Liver (tissue), 9 donors: ENCODE data around the gene ACTR3C. TPM values are rescaled to one million over a fixed set of nuclear protein-coding genes. Genes with fewer than 3 reads are reported as not detected.
A peak's percentile ranks its signal among the peaks of the same experiment; 100 is the strongest.

ENCODE experiments used
- DNase-seq: peaks from one replicate; pipeline ENCODE4 v3.0.0-alpha.2; 2017; ENCODE audit warnings: low spot score
- H3K27ac ChIP-seq, 2 donors: one replicate each; pipeline ENCODE4 v1.7.0; 2013; ENCODE audit warnings: inconsistent platforms in 2 of 2, low read length in 2 of 2, control low read depth in 1 of 2, low read depth in 1 of 2, mild to moderate bottlenecking in 1 of 2
- H3K27me3 ChIP-seq, 4 donors: one replicate each; pipeline versions ENCODE4 v1.6.1 to v1.7.0; 2013; ENCODE audit warnings: low read length in 3 of 4, inconsistent platforms in 1 of 4, mild to moderate bottlenecking in 1 of 4, moderate library complexity in 1 of 4; ENCODE audit not compliant: control insufficient read depth in 4 of 4, insufficient read depth in 4 of 4
- H3K36me3 ChIP-seq, 4 donors: one replicate each; pipeline versions ENCODE4 v1.6.1 to v1.7.0; 2013; ENCODE audit warnings: low read length in 3 of 4, mild to moderate bottlenecking in 3 of 4, low read depth in 1 of 4, moderate library complexity in 1 of 4; ENCODE audit not compliant: control insufficient read depth in 4 of 4, insufficient read depth in 3 of 4
- H3K4me1 ChIP-seq, 4 donors: one replicate each; pipeline versions ENCODE4 v1.6.1 to v1.7.0; 2013; ENCODE audit warnings: low read length in 3 of 4, mild to moderate bottlenecking in 3 of 4, moderate library complexity in 1 of 4; ENCODE audit not compliant: control insufficient read depth in 4 of 4, insufficient read depth in 4 of 4
- H3K4me3 ChIP-seq, 3 donors: one replicate each; pipeline versions ENCODE4 v1.6.1 to v1.7.0; 2013; ENCODE audit warnings: low read length in 3 of 3, control low read depth in 1 of 3, low read depth in 1 of 3, mild to moderate bottlenecking in 1 of 3
- H3K9ac ChIP-seq, 2 donors: one replicate each; pipeline ENCODE4 v1.7.0; 2013; ENCODE audit warnings: low read length in 2 of 2, mild to moderate bottlenecking in 2 of 2, moderate library complexity in 2 of 2, control low read depth in 1 of 2, low read depth in 1 of 2
- H3K9me3 ChIP-seq, 4 donors: one replicate each; pipeline versions ENCODE4 v1.6.1 to v1.7.0; 2013; ENCODE audit warnings: low read length in 3 of 4; ENCODE audit not compliant: control insufficient read depth in 4 of 4
- EGR1 ChIP-seq, 2 donors: IDR thresholded peaks; 2 replicates each; pipeline ENCODE4 v1.6.1; 2016 to 2018; ENCODE audit warnings: antibody characterized with exemption in 2 of 2, low read depth in 2 of 2
- FOXA1 ChIP-seq: IDR thresholded peaks from 2 replicates; pipeline ENCODE4 v1.6.1; 2016; ENCODE audit warnings: antibody characterized with exemption
- FOXA2 ChIP-seq: IDR thresholded peaks from 2 replicates; pipeline ENCODE4 v1.6.1; 2016; ENCODE audit warnings: antibody characterized with exemption
- GABPA ChIP-seq, 2 donors: IDR thresholded peaks in 1 of 2; conservative IDR thresholded peaks in 1 of 2; 2 replicates each; pipeline ENCODE4 v1.6.1; 2016; ENCODE audit warnings: antibody characterized with exemption in 2 of 2, mild to moderate bottlenecking in 1 of 2, moderate library complexity in 1 of 2
- HNF4A ChIP-seq, 2 donors: conservative IDR thresholded peaks; 2 replicates each; pipeline ENCODE4 v1.6.1; 2016; ENCODE audit warnings: antibody characterized with exemption in 2 of 2, mild to moderate bottlenecking in 2 of 2
- HNF4G ChIP-seq: IDR thresholded peaks from 2 replicates; pipeline ENCODE4 v1.6.1; 2016; ENCODE audit warnings: antibody characterized with exemption
- JUND ChIP-seq, 2 donors: IDR thresholded peaks; 2 replicates each; pipeline ENCODE4 v1.6.1; 2016; ENCODE audit warnings: antibody characterized with exemption in 2 of 2
- NR2F2 ChIP-seq: IDR thresholded peaks from 2 replicates; pipeline ENCODE4 v1.6.1; 2016; ENCODE audit warnings: antibody characterized with exemption
- RAD21 ChIP-seq, 2 donors: IDR thresholded peaks; 2 replicates each; pipeline ENCODE4 v1.6.1; 2016; ENCODE audit warnings: antibody characterized with exemption in 2 of 2, mild to moderate bottlenecking in 2 of 2
- RXRA ChIP-seq, 2 donors: IDR thresholded peaks; 2 replicates each; pipeline ENCODE4 v1.6.1; 2017 to 2018; ENCODE audit warnings: antibody characterized with exemption in 2 of 2, mild to moderate bottlenecking in 1 of 2
- SP1 ChIP-seq: IDR thresholded peaks from 2 replicates; pipeline ENCODE4 v1.6.1; 2018; ENCODE audit warnings: antibody characterized with exemption, mild to moderate bottlenecking
- TAF1 ChIP-seq: conservative IDR thresholded peaks from 2 replicates; pipeline ENCODE4 v1.6.1; 2016; ENCODE audit warnings: antibody characterized with exemption, mild to moderate bottlenecking
- YY1 ChIP-seq: IDR thresholded peaks from 2 replicates; pipeline ENCODE4 v1.6.1; 2016; ENCODE audit warnings: antibody characterized with exemption, mild to moderate bottlenecking
- WGBS: extraction: QIAGEN DNeasy Blood & Tissue Kit; methylation state at CpG from one replicate; pipeline ENCODE4 v1.1.7; 2013; 5-methylcytosine and 5-hydroxymethylcytosine counted together
- polyA plus RNA-seq, 2 donors: library from polyadenylated mRNA; stranded (reverse) in 1 of 2; unstranded in 1 of 2; fragments of 200-250 nt in 1 of 2; fragments of >200 nt in 1 of 2; fragmentation: Nextera tagmentation in 1 of 2; extraction: Ambion mirVana in 1 of 2; gene quantifications; one replicate each; pipeline versions ENCODE4 v1.2.1 to v1.2.3, GENCODE V29; 2013 to 2015
- total RNA-seq, 2 donors: library from RNA; depleted of rRNA; stranded (reverse); fragments of >200 nt; gene quantifications; one replicate each; pipeline ENCODE4 v1.2.3, GENCODE V29; 2014
- TF ChIP-seq, protein P1 (sequence below): IDR thresholded peaks from 2 replicates; pipeline ENCODE4 v1.6.1; 2016; ENCODE audit warnings: antibody characterized with exemption, mild to moderate bottlenecking
- TF ChIP-seq, protein P2 (sequence below): IDR thresholded peaks from 2 replicates; pipeline ENCODE4 v1.6.1; 2016; ENCODE audit warnings: antibody characterized with exemption
- TF ChIP-seq, protein P3 (sequence below): IDR thresholded peaks from 2 replicates; pipeline ENCODE4 v1.6.1; 2016; ENCODE audit warnings: antibody characterized with exemption
- TF ChIP-seq, protein P4 (sequence below): IDR thresholded peaks from 2 replicates; pipeline ENCODE4 v1.6.1; 2016; ENCODE audit warnings: antibody characterized with exemption
- donor health status: healthy.
- donor health status: healthy.
- donor health status: healthy.
- donor health status: healthy.
- donor health status: healthy.

ACTR3C gene
- total and polyA plus RNA-seq, 4 donors = 3.0 to 61.7 (median 28.3) TPM

DNA sequence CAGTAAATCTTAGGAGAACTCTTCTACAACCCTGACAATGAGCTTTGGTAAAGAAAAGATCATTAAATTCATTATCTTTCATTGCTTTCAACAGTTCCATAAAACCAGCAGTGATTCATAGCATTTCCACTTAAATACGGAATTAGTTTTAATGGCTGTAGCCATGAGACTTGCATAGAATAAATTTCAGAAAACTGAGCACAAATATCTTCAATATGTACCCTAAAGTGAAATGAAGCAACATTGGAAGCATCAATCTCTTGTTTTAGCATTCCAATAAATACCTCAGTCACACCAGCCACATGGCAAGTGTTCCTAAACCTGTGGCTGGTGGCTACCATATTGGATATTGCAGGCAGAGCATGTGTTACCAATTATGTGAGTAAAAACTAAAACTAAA lies 21.7 kb upstream of the ACTR3C start:
- Histone ChIP-seq H3K27me3 (no peaks in the 10 kb centered on the region), H3K4me1 (peaks cover 4 to 26% (median 23%) of the 10 kb centered on the region in 4 donors), H3K9ac (no peak overlapping the region), H3K27ac (no peak overlapping the region), H3K36me3 (peaks cover 0 to 2% (median 0%) of the 10 kb centered on the region in 4 donors), H3K4me3 (no peak overlapping the region), H3K9me3 (no peaks in the 10 kb centered on the region)
- WGBS = 97% methylated on average over 1 of the region's 1 CpG
- DNase-seq = no peak
- TF ChIP-seq SP1 = no peak
- no peak for TF ChIP-seq RAD21 (IDR thresholded peaks at IDR 0.05)
- no peak for TF ChIP-seq GABPA (IDR thresholded peaks at IDR 0.05 in 1 of 2, conservative IDR thresholded peaks at IDR 0.05 in 1 of 2)
- no peak for TF ChIP-seq FOXA1
- TF ChIP-seq, protein P1, sequence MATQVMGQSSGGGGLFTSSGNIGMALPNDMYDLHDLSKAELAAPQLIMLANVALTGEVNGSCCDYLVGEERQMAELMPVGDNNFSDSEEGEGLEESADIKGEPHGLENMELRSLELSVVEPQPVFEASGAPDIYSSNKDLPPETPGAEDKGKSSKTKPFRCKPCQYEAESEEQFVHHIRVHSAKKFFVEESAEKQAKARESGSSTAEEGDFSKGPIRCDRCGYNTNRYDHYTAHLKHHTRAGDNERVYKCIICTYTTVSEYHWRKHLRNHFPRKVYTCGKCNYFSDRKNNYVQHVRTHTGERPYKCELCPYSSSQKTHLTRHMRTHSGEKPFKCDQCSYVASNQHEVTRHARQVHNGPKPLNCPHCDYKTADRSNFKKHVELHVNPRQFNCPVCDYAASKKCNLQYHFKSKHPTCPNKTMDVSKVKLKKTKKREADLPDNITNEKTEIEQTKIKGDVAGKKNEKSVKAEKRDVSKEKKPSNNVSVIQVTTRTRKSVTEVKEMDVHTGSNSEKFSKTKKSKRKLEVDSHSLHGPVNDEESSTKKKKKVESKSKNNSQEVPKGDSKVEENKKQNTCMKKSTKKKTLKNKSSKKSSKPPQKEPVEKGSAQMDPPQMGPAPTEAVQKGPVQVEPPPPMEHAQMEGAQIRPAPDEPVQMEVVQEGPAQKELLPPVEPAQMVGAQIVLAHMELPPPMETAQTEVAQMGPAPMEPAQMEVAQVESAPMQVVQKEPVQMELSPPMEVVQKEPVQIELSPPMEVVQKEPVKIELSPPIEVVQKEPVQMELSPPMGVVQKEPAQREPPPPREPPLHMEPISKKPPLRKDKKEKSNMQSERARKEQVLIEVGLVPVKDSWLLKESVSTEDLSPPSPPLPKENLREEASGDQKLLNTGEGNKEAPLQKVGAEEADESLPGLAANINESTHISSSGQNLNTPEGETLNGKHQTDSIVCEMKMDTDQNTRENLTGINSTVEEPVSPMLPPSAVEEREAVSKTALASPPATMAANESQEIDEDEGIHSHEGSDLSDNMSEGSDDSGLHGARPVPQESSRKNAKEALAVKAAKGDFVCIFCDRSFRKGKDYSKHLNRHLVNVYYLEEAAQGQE = no peak
- TF ChIP-seq, protein P2, sequence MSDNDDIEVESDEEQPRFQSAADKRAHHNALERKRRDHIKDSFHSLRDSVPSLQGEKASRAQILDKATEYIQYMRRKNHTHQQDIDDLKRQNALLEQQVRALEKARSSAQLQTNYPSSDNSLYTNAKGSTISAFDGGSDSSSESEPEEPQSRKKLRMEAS = no peak
- no peak for TF ChIP-seq EGR1 (IDR thresholded peaks at IDR 0.05; ENCODE audit: low read depth in 2 of 2)
- no peak for TF ChIP-seq RXRA (IDR thresholded peaks at IDR 0.05)
- TF ChIP-seq NR2F2 = no peak

DNA sequence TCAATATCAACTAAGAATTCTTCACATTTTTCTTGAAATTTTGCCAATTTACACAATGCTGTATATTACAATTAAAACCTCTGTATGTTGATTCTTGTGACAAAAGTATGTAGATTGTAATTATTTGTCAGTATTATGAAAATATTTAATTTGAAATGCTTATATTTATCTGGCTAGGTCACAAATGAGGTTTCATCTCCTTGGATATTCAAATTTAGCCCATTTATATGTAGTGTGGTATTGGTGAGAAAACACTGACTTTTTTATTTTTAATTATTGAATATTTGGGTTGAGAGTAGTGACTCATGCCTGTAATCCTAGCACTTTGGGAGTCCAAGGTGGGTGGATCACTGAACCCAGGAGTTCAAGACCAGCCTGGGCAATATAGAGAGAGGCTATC lies 21.0 kb upstream of the ACTR3C start:
- Histone ChIP-seq H3K36me3 (peaks cover 0 to 2% (median 0%) of the 10 kb centered on the region in 4 donors), H3K27ac (no peak overlapping the region), H3K27me3 (no peaks in the 10 kb centered on the region), H3K4me1 (peaks cover 4 to 33% (median 29%) of the 10 kb centered on the region in 4 donors), H3K9me3 (no peaks in the 10 kb centered on the region), H3K4me3 (no peak overlapping the region), H3K9ac (no peak overlapping the region)
- no peak for DNase-seq
- no peak for TF ChIP-seq EGR1 (IDR thresholded peaks at IDR 0.05; ENCODE audit: low read depth in 2 of 2)
- TF ChIP-seq HNF4G = no peak
- no peak for TF ChIP-seq FOXA1
- TF ChIP-seq, protein P3, sequence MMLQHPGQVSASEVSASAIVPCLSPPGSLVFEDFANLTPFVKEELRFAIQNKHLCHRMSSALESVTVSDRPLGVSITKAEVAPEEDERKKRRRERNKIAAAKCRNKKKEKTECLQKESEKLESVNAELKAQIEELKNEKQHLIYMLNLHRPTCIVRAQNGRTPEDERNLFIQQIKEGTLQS = no peak

DNA sequence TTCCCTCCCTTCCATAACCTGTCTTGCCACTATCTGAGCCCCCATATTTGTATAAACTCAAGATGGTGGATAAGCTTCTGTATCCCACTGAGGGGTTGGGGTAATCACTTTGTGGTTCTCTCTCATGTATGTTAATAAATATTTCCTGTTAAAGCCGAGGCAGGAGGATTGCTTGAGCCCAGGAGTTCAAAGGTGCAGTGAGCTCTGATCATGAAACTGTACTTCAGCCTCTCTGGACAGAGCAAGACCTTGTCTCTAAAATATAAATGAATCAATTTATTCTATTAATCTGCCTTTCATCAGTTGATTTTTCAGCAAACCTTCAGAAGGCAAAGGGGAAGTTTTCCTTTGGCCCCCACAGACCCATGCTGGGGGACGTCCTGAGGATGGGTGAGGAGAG lies 19.9 kb upstream of the ACTR3C start:
- WGBS = 41% methylated on average over 2 of the region's 2 CpGs
- Histone ChIP-seq H3K4me3 (no peak overlapping the region), H3K9me3 (no peaks in the 10 kb centered on the region), H3K4me1 (peaks cover 10 to 44% (median 40%) of the 10 kb centered on the region in 4 donors), H3K36me3 (peaks cover 0 to 2% (median 0%) of the 10 kb centered on the region in 4 donors), H3K27ac (peak overlapping the region; percentile 14 to 55), H3K27me3 (no peaks in the 10 kb centered on the region), H3K9ac (no peak overlapping the region)
- no peak for DNase-seq
- TF ChIP-seq EGR1 (IDR thresholded peaks at IDR 0.05; ENCODE audit: low read depth in 2 of 2) = no peak
- TF ChIP-seq JUND (IDR thresholded peaks at IDR 0.05) = peak in 1 of 2 donors; percentile 17
- no peak for TF ChIP-seq FOXA2
- TF ChIP-seq, protein P2 = no peak
- TF ChIP-seq, protein P4, sequence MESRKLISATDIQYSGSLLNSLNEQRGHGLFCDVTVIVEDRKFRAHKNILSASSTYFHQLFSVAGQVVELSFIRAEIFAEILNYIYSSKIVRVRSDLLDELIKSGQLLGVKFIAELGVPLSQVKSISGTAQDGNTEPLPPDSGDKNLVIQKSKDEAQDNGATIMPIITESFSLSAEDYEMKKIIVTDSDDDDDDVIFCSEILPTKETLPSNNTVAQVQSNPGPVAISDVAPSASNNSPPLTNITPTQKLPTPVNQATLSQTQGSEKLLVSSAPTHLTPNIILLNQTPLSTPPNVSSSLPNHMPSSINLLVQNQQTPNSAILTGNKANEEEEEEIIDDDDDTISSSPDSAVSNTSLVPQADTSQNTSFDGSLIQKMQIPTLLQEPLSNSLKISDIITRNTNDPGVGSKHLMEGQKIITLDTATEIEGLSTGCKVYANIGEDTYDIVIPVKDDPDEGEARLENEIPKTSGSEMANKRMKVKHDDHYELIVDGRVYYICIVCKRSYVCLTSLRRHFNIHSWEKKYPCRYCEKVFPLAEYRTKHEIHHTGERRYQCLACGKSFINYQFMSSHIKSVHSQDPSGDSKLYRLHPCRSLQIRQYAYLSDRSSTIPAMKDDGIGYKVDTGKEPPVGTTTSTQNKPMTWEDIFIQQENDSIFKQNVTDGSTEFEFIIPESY = no peak
- TF ChIP-seq NR2F2 = no peak
- TF ChIP-seq, protein P1 = peak; percentile 26
- TF ChIP-seq HNF4A (conservative IDR thresholded peaks at IDR 0.05) = peak; percentile 91 to 93
- TF ChIP-seq RAD21 (IDR thresholded peaks at IDR 0.05) = peak; percentile 17 to 19
- TF ChIP-seq TAF1 = no peak
- TF ChIP-seq YY1 = no peak
- TF ChIP-seq FOXA1 = no peak
